Kidney (tissue), 14 donors: ENCODE measurements around the gene MXI1. TPM values are rescaled to one million over a fixed set of nuclear protein-coding genes. Genes with fewer than 3 reads are reported as not detected.

Source experiments
- DNase-seq, 5 donors: peaks; one replicate each; pipeline ENCODE4 v3.0.0-alpha.2; 2013 to 2020
- FAIRE-seq: peaks from 2 replicates; lab custom pipeline; 2012; peaks lifted over from hg19 to GRCh38; lab: Jason Lieb, UNC
- H3K27ac ChIP-seq, 2 donors: one replicate each; pipeline ENCODE4 v1.7.0; 2013; ENCODE audit warnings: low read depth in 2 of 2, low read length in 2 of 2, inconsistent platforms in 1 of 2
- H3K27me3 ChIP-seq: one replicate; pipeline ENCODE4 v1.7.1; 2013; ENCODE audit warnings: low read length, inconsistent platforms; ENCODE audit not compliant: control insufficient read depth, insufficient read depth
- H3K36me3 ChIP-seq, 3 donors: one replicate each; pipeline versions ENCODE4 v1.7.0 to v1.7.1; 2013; ENCODE audit warnings: low read length in 3 of 3, control low read depth in 1 of 3, inconsistent platforms in 1 of 3; ENCODE audit not compliant: insufficient read depth in 3 of 3, control insufficient read depth in 2 of 3
- H3K4me1 ChIP-seq, 3 donors: one replicate each; pipeline versions ENCODE4 v1.7.0 to v1.7.1; 2013; ENCODE audit warnings: low read length in 3 of 3, inconsistent platforms in 1 of 3, low read depth in 1 of 3; ENCODE audit not compliant: control insufficient read depth in 2 of 3, insufficient read depth in 2 of 3
- H3K4me3 ChIP-seq, 3 donors: one replicate each; pipeline versions ENCODE4 v1.7.0 to v1.8.1; 2013; ENCODE audit warnings: low read length in 3 of 3, control low read depth in 1 of 3, inconsistent platforms in 1 of 3
- H3K9ac ChIP-seq, 3 donors: one replicate each; pipeline versions ENCODE4 v1.7.0 to v1.7.1; 2013; ENCODE audit warnings: low read length in 3 of 3, control low read depth in 1 of 3, inconsistent platforms in 1 of 3
- H3K9me3 ChIP-seq, 3 donors: one replicate each; pipeline versions ENCODE4 v1.7.0 to v1.7.1; 2013; ENCODE audit warnings: low read length in 3 of 3, control low read depth in 1 of 3, inconsistent platforms in 1 of 3; ENCODE audit not compliant: control insufficient read depth in 2 of 3, insufficient read depth in 1 of 3
- intact Hi-C: fragments of 100-400 bp; cut with DNase I; formaldehyde crosslinking; loops from one replicate; pipeline ENCODE4 v1.11.1; 2022
- polyA plus RNA-seq: library from polyadenylated mRNA; stranded (reverse); fragments of 350-450 nt; fragmentation: Illumina TruSeq; extraction: RNeasy Lipid Tissue Mini Kit (QIAGEN cat#74804); gene quantifications from one replicate; pipeline ENCODE4 v1.2.3, GENCODE V29; 2014; ENCODE audit warnings: low read depth, low replicate concordance; ENCODE audit not compliant: insufficient read depth
- total RNA-seq: library from RNA; stranded (reverse); fragmentation: NEBNext Ultra II Directional; extraction: Animal tissue kit (Norgen Biotek cat#: 25700); gene quantifications from one replicate; pipeline ENCODE4 v1.2.1, GENCODE V29; 2021
- TF ChIP-seq, protein P1 (sequence below): IDR thresholded peaks from 3 replicates; pipeline ENCODE4 v1.5.1; 2012; ENCODE audit warnings: mild to moderate bottlenecking, moderate library complexity, borderline replicate concordance; ENCODE audit not compliant: insufficient read depth; ENCODE audit errors: extremely low read depth
- donor health status: control.
- donor health status: control.
- donor health status: control.
- donor health status: control.
- donor health status: control.
- donor health status: DM: yes; HTN: yes; CAD: no.
- donor health status: Normal renal cell carcinoma (clear cell type).

The MXI1 gene
- total and polyA plus RNA-seq, 2 donors from 2014 or later = 27.6 to 29.0 TPM

DNA sequence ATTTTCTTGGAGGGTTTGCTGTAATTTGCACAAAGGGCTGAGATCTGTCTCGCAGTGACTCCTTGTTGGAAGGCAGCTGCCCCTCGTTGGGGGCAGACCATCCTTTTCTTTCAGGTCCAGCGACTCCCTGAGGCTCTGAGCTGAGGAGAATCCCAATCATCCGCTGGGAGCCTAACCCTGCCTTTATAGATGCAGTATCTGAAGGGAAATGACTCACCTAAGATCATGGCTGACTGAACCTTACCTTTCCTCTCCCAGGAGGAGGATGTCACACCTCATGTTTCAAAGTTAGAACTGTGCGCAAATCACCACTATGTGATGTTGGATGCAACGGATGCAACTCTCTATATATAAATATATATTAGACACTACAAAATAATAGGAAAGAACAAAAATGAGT, 36.4 kb upstream of the MXI1 start:
- intact Hi-C loops = no loop called here
- H3K9ac ChIP-seq = no peak overlapping the region
- peaks cover 5% of the 10 kb centered on the region for H3K27me3 ChIP-seq
- no peak for DNase-seq
- no peaks in the 10 kb centered on the region for H3K9me3 ChIP-seq
- no peak overlapping the region for H3K27ac ChIP-seq
- H3K4me1 ChIP-seq = peaks cover 3 to 8% (median 3%) of the 10 kb centered on the region in 3 donors
- no peak overlapping the region for H3K4me3 ChIP-seq
- H3K36me3 ChIP-seq = no peaks in the 10 kb centered on the region
- TF ChIP-seq, protein P1, sequence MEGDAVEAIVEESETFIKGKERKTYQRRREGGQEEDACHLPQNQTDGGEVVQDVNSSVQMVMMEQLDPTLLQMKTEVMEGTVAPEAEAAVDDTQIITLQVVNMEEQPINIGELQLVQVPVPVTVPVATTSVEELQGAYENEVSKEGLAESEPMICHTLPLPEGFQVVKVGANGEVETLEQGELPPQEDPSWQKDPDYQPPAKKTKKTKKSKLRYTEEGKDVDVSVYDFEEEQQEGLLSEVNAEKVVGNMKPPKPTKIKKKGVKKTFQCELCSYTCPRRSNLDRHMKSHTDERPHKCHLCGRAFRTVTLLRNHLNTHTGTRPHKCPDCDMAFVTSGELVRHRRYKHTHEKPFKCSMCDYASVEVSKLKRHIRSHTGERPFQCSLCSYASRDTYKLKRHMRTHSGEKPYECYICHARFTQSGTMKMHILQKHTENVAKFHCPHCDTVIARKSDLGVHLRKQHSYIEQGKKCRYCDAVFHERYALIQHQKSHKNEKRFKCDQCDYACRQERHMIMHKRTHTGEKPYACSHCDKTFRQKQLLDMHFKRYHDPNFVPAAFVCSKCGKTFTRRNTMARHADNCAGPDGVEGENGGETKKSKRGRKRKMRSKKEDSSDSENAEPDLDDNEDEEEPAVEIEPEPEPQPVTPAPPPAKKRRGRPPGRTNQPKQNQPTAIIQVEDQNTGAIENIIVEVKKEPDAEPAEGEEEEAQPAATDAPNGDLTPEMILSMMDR = no peak
- FAIRE-seq = no peak

DNA sequence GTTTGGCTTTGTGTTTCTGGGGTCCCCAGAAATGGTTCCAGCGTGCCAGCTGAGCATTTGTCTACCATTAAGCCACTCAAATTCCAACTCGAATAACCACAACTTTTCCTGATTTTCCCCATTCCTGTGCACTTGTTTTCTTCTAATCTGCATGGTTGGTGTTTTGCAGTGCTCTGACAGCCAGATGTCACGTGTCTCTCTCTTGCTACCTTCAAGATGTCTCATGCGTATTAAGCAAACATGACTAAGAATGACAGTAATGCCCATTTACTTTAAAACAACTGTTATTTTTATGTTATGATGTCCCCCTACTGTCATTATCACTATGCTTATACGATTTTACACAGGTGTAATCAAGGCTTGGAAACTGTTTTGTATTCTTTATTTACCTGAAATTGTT, 35.2 kb upstream of the MXI1 start:
- intact Hi-C loops = no loop called here
- H3K27ac ChIP-seq = no peak overlapping the region
- no peak for FAIRE-seq
- no peak overlapping the region for H3K9ac ChIP-seq
- H3K36me3 ChIP-seq = no peaks in the 10 kb centered on the region
- peaks cover 3 to 8% (median 5%) of the 10 kb centered on the region in 3 donors for H3K4me1 ChIP-seq
- no peaks in the 10 kb centered on the region for H3K9me3 ChIP-seq
- TF ChIP-seq, protein P1 = no peak
- DNase-seq = no peak
- peaks cover 5% of the 10 kb centered on the region for H3K27me3 ChIP-seq
- H3K4me3 ChIP-seq = no peak overlapping the region

DNA sequence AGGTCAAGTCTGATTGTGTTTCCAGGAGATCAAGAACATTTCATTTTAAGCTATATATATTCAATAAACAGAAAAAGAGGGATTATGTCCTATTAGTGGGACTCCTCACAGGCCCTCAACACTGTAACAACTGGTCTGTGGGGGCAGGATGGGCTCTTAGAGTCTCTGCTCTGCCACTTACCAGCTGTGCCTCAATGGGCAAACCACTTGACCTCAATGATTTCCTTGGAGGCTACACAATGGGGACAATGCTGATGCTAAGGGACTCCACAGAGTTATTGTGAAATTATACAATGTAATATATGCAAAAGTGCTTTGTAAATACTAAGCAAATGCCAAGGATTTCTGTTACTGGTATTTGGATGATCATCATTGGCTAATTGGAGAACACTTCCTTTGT, 33.2 kb upstream of the MXI1 start:
- no peaks in the 10 kb centered on the region for H3K9me3 ChIP-seq
- TF ChIP-seq, protein P1 = no peak
- no peak for FAIRE-seq
- H3K27ac ChIP-seq = no peak overlapping the region
- peaks cover under 1% of the 10 kb centered on the region for H3K27me3 ChIP-seq
- no peak overlapping the region for H3K4me3 ChIP-seq
- H3K9ac ChIP-seq = no peak overlapping the region
- no peaks in the 10 kb centered on the region for H3K36me3 ChIP-seq
- H3K4me1 ChIP-seq = peaks cover 0 to 6% (median 2%) of the 10 kb centered on the region in 3 donors
- DNase-seq = no peak
- intact Hi-C loops = no loop called here

DNA sequence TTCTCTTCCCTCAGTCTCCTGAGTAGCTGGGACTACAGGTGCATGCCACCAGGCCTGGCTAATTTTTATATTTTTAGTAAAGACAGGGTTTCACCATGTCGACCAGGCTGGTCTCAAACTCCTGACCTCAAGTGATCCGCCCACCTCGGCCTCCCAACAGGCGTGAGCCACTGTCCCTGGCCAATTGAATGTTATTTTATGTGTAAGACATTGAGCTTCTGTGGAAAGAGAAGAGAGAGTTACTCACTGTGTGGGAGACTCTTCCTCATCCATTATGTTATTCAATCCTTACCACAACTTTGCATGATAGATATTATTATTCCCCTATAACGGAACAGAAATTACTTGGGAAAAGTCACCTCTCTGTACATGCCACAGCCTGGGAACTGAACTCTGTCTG, 32.6 kb upstream of the MXI1 start:
- intact Hi-C loops = no loop called here
- TF ChIP-seq, protein P1 = no peak

More for the DNA sequence above, 32.6 kb upstream of the MXI1 start:
- H3K36me3 ChIP-seq = no peaks in the 10 kb centered on the region
- no peak overlapping the region for H3K4me3 ChIP-seq
- no peaks in the 10 kb centered on the region for H3K9me3 ChIP-seq
- FAIRE-seq (no peak), DNase-seq (no peak)
- H3K9ac ChIP-seq = no peak overlapping the region
- H3K27me3 ChIP-seq = no peaks in the 10 kb centered on the region
- H3K27ac ChIP-seq = no peak overlapping the region
- peaks cover 0 to 2% (median under 1%) of the 10 kb centered on the region in 3 donors for H3K4me1 ChIP-seq
